HUES6 (cell line): ENCODE measurements around the gene FBXO31.

Source experiments
- H3K27ac ChIP-seq: 2 replicates; pipeline ENCODE4 v1.7.0; 2013; ENCODE audit warnings: low read depth, mild to moderate bottlenecking, low read length, inconsistent platforms
- H3K27me3 ChIP-seq: 2 replicates; pipeline ENCODE4 v1.6.1; 2013; ENCODE audit warnings: low read length; ENCODE audit not compliant: control insufficient read depth, insufficient read depth
- H3K36me3 ChIP-seq: 2 replicates; pipeline ENCODE4 v1.6.1; 2013; ENCODE audit warnings: low read length; ENCODE audit not compliant: control insufficient read depth, insufficient read depth
- H3K4me1 ChIP-seq: 2 replicates; pipeline ENCODE4 v1.6.1; 2013; ENCODE audit warnings: low read length; ENCODE audit not compliant: control insufficient read depth, insufficient read depth
- H3K4me3 ChIP-seq: 2 replicates; pipeline ENCODE4 v1.5.1; 2013; ENCODE audit warnings: low read depth, low read length
- H3K9ac ChIP-seq: one replicate; pipeline ENCODE4 v1.6.1; 2013; ENCODE audit warnings: mild to moderate bottlenecking, low read length
- H3K9me3 ChIP-seq: 2 replicates; pipeline ENCODE4 v1.6.1; 2013; ENCODE audit warnings: low read depth, low read length; ENCODE audit not compliant: control insufficient read depth, insufficient read depth

FBXO31 gene

GRCh38 chr16:87410968-87411367 lies 27.4 kb upstream of the FBXO31 start:
- Histone ChIP-seq H3K4me3 (no peak overlapping the region), H3K27ac (no peak overlapping the region), H3K4me1 (no peaks in the 10 kb centered on the region), H3K9me3 (no peaks in the 10 kb centered on the region), H3K9ac (no peak overlapping the region), H3K36me3 (peaks cover 77% of the 10 kb centered on the region), H3K27me3 (no peaks in the 10 kb centered on the region)

- Histone ChIP-seq H3K9me3 (no peaks in the 10 kb centered on the region), H3K4me3 (no peak overlapping the region), H3K4me1 (no peaks in the 10 kb centered on the region), H3K27me3 (no peaks in the 10 kb centered on the region), H3K27ac (no peak overlapping the region), H3K9ac (no peak overlapping the region), H3K36me3 (peaks cover 81% of the 10 kb centered on the region)
These were observed 27.0 kb upstream of the FBXO31 start for GRCh38 chr16:87410530-87410929.

GRCh38 chr16:87409781-87410180 lies 26.2 kb upstream of the FBXO31 start:
- H3K36me3 ChIP-seq, result peaks cover 84% of the 10 kb centered on the region
- H3K4me1 ChIP-seq, result no peaks in the 10 kb centered on the region
- no peaks in the 10 kb centered on the region for H3K9me3 ChIP-seq
- H3K9ac ChIP-seq, result no peak overlapping the region
- no peak overlapping the region for H3K4me3 ChIP-seq
- no peak overlapping the region for H3K27ac ChIP-seq
- no peaks in the 10 kb centered on the region for H3K27me3 ChIP-seq

DNA sequence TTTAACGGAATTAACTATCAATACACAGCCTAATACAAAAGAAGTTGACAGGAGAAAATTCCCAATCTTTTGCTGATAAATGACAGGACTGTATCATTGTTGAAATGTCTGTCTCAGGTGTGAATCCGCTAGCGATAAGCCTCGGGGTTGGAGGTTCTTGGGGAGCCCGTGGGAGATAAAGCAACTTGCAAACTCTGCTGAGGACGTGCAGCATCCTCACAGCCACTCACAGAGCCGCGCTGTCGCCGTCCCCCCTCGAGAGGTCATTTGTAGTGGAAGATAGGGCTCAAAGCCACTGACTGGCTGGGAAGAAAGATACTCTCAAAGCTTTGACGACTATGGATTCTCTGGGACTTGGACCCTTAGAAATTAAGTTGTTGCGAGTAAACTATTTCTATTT lies 25.6 kb upstream of the FBXO31 start:
- H3K9me3 ChIP-seq, result no peaks in the 10 kb centered on the region
- no peaks in the 10 kb centered on the region for H3K27me3 ChIP-seq
- H3K4me1 ChIP-seq, result no peaks in the 10 kb centered on the region
- no peak overlapping the region for H3K9ac ChIP-seq
- H3K27ac ChIP-seq, result no peak overlapping the region
- no peak overlapping the region for H3K4me3 ChIP-seq
- H3K36me3 ChIP-seq, result peaks cover 85% of the 10 kb centered on the region

- no peaks in the 10 kb centered on the region for H3K27me3 ChIP-seq
These were observed 24.0 kb upstream of the FBXO31 start for GRCh38 chr16:87407511-87408112.

DNA sequence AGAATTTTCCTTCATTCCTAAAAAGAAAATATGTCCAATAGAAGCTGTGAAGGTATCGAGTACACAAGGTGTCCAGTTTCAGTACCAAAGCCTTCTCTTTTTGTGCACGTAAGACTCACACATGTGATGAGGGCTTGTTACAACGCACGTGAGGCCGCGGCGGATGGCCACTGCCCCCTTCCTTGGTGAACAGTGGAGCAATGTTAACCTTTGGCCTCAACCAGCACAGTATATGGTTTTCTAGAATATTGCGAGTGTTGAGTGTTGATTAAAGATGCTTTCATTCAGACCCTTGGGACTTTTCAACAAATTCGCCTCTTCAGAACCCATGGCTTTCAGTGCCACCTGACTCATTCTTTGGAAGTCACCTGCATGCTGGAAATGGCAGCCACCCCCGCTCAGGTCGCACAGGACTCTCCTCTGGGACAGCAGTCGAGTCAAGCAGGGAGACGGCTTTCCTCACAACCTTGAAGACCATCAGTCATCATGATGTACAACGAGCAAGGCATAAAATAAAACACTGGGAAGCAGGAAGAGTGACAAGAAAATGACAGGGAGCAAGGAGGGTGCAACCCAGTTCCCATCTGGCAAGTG lies 23.0 kb upstream of the FBXO31 start:
- Histone ChIP-seq H3K27ac (no peak overlapping the region), H3K4me3 (no peak overlapping the region), H3K9me3 (no peaks in the 10 kb centered on the region), H3K36me3 (peaks cover 81% of the 10 kb centered on the region), H3K4me1 (no peaks in the 10 kb centered on the region), H3K9ac (no peak overlapping the region), H3K27me3 (no peaks in the 10 kb centered on the region)

More at GRCh38 chr16:87407511-87408112, 24.0 kb upstream of the FBXO31 start:
- Histone ChIP-seq H3K36me3 (peaks cover 83% of the 10 kb centered on the region), H3K4me1 (no peaks in the 10 kb centered on the region), H3K9ac (no peak overlapping the region), H3K4me3 (no peak overlapping the region), H3K9me3 (no peaks in the 10 kb centered on the region), H3K27ac (no peak overlapping the region)

GRCh38 chr16:87404764-87405625 lies 21.4 kb upstream of the FBXO31 start:
- Histone ChIP-seq H3K9me3 (no peaks in the 10 kb centered on the region), H3K27ac (no peak overlapping the region), H3K4me3 (no peak overlapping the region), H3K27me3 (no peaks in the 10 kb centered on the region), H3K9ac (no peak overlapping the region), H3K36me3 (peaks cover 76% of the 10 kb centered on the region), H3K4me1 (no peaks in the 10 kb centered on the region)

DNA sequence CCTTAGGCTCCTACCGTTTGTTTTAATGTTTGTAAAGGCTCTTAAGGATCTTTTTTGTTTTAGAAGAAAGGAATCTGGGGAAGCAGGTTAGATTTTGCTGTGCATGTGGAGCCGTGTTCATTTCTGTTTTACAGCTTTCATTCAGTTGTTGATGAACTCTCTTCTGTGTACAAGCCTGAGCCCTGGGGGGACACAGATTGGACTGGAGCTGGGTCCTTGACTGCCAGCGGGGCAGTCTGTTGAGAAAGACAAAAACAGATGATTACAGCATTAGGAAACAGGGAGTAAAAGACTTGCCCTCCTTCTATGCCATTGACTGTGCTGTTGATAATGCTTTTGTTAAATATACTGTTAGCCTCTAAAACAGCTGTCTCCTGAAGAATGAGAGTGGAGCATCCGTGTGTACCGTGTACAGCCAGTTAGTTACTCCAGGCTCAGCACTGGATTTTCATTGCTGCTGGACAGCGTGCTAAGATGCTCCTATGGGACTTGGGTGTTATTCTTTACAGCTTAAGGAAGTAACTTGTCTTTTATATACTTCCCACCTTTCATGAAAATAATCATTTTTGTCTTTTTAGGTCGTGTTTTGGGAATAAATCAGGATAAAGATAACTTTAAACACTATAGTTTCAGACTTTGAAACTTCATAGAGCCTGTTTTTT lies 11.7 kb upstream of the FBXO31 start:
- Histone ChIP-seq H3K36me3 (peaks cover 15% of the 10 kb centered on the region), H3K9me3 (no peaks in the 10 kb centered on the region), H3K9ac (no peak overlapping the region), H3K4me1 (peaks cover 9% of the 10 kb centered on the region; the same call in 1 of the 2 replicates), H3K27ac (no peak overlapping the region), H3K27me3 (no peaks in the 10 kb centered on the region), H3K4me3 (no peak overlapping the region)

DNA sequence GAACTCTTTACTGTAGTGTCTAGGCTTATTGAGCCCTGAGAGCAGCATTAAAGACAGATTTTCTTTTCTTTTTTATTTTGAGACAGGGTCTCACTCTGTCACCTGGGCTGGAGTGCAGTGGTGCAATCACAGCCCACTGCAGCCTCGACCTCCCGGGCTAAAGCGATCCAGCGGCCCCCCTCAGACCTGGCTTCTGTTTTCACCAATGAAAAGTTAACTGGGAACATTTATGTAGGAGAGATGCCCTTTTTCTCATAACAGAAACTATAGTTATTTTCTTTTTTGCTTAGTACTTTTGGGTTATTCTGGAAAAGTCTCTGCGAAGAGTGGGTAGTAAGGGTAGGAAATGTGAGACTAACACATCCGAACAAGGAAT lies 10.1 kb upstream of the FBXO31 start:
- Histone ChIP-seq H3K9ac (no peak overlapping the region), H3K4me3 (peak overlapping the region; percentile 75), H3K27me3 (no peaks in the 10 kb centered on the region), H3K27ac (no peak overlapping the region), H3K4me1 (peaks cover 9% of the 10 kb centered on the region; the same call in 1 of the 2 replicates), H3K9me3 (no peaks in the 10 kb centered on the region), H3K36me3 (peaks cover 4% of the 10 kb centered on the region)

DNA sequence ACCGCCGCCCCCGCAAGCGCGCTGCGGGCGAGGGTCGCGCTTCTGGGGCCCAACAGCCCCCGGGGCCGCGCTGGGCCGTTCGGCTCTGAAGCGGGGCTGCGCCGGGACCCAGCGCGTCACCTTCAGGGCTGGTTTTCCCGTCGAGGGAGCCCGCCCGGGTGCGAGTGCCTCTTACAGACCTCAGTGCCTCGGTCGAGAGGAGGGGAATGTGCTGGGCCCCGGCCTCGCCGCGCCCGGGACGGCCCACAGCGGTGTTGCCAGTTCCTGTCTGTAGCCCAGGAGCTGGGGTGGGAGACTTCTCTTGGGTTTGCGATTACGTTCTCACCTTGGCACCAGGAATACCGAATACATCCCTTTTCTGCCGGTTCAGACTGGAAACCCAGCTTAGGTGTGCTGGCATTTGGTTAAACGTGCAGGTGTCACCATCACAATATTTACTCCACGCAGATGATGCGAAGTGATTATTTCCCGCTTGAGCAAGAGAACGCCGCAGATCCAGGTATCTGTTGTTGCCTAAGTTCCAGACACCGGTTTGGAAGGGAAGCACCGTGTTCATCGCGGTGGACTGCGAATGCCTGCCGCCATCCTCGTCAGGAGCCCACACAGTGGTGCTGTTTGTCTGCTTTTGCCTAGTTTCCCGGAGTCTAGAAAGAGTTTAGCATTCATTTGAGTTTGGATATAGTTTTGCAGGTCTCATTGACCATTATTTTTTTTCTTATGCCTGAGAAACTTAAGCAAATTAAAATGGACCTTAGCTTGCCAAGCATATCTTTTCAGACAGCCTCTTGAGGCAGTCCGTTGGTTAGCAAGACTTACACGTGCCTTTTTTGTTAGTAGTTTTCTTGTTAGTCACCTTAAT lies 9.5 kb upstream of the FBXO31 start:
- H3K27me3 ChIP-seq, result no peaks in the 10 kb centered on the region
- no peaks in the 10 kb centered on the region for H3K9me3 ChIP-seq
- peaks cover 10% of the 10 kb centered on the region for H3K4me1 ChIP-seq
- H3K36me3 ChIP-seq, result no peaks in the 10 kb centered on the region
- peak overlapping the region; percentile 69 for H3K9ac ChIP-seq
- H3K27ac ChIP-seq, result no peak overlapping the region
- H3K4me3 ChIP-seq, result peak overlapping the region; percentile 75
